Erythroblast (primary cell): Measurements from ENCODE around the gene RRBP1.

Source experiments
- DNase-seq, 2 experiments: peaks; one replicate each; lab custom pipeline; 2025; lab: John Stamatoyannopoulos, UW
- GATA1 ChIP-seq: IDR thresholded peaks from 2 replicates; pipeline ENCODE4 v1.6.1; 2011; ENCODE audit warnings: low read depth, mild to moderate bottlenecking, control low read depth, low read length, moderate library complexity
- POLR2A ChIP-seq: IDR thresholded peaks from 2 replicates; pipeline ENCODE4 v1.6.1; 2011; ENCODE audit warnings: mild to moderate bottlenecking, low read length

The RRBP1 gene

GRCh38 chr20:17628101-17628841 lies 53.8 kb downstream of the RRBP1 start:
- TF ChIP-seq GATA1 (no peak), POLR2A (no peak)
- DNase-seq, result no peak

GRCh38 chr20:17627101-17627955 lies 54.7 kb downstream of the RRBP1 start:
- DNase-seq, result no peak
- no peak for TF ChIP-seq POLR2A
- no peak for TF ChIP-seq GATA1

- no peak for DNase-seq
- TF ChIP-seq GATA1, result no peak
- TF ChIP-seq POLR2A, result no peak
Observed at GRCh38 chr20:17626217-17627007, 55.6 kb downstream of the RRBP1 start.

GRCh38 chr20:17625246-17626051 lies 56.6 kb downstream of the RRBP1 start:
- DNase-seq, result no peak

GRCh38 chr20:17624551-17625245 lies 57.3 kb downstream of the RRBP1 start:
- no peak for DNase-seq
- TF ChIP-seq POLR2A, result no peak
- no peak for TF ChIP-seq GATA1

More at GRCh38 chr20:17625246-17626051, 56.6 kb downstream of the RRBP1 start:
- TF ChIP-seq POLR2A (no peak), GATA1 (no peak)

- no peak for DNase-seq
- TF ChIP-seq POLR2A (no peak), GATA1 (no peak)
Observed at GRCh38 chr20:17624070-17624469, 58.0 kb downstream of the RRBP1 start.

GRCh38 chr20:17622851-17623508 lies 59.1 kb downstream of the RRBP1 start:
- TF ChIP-seq GATA1 (no peak), POLR2A (no peak)
- DNase-seq, result no peak

GRCh38 chr20:17622086-17622850 lies 59.8 kb downstream of the RRBP1 start:
- no peak for TF ChIP-seq GATA1
- TF ChIP-seq POLR2A, result no peak
- DNase-seq, result no peak

GRCh38 chr20:17621229-17621968 lies 60.6 kb downstream of the RRBP1 start:
- DNase-seq, result no peak
- TF ChIP-seq POLR2A (no peak), GATA1 (no peak)

GRCh38 chr20:17620371-17621228 lies 61.4 kb downstream of the RRBP1 start:
- TF ChIP-seq GATA1, result no peak
- TF ChIP-seq POLR2A, result no peak
- no peak for DNase-seq
